IPS-NIHi11 (cell line): ENCODE data around the gene RAC3.

Experiments
- DNase-seq: peaks from one replicate; pipeline ENCODE4 v3.0.0; 2012; ENCODE audit warnings: mixed read lengths, low spot score

Gene RAC3

DNA sequence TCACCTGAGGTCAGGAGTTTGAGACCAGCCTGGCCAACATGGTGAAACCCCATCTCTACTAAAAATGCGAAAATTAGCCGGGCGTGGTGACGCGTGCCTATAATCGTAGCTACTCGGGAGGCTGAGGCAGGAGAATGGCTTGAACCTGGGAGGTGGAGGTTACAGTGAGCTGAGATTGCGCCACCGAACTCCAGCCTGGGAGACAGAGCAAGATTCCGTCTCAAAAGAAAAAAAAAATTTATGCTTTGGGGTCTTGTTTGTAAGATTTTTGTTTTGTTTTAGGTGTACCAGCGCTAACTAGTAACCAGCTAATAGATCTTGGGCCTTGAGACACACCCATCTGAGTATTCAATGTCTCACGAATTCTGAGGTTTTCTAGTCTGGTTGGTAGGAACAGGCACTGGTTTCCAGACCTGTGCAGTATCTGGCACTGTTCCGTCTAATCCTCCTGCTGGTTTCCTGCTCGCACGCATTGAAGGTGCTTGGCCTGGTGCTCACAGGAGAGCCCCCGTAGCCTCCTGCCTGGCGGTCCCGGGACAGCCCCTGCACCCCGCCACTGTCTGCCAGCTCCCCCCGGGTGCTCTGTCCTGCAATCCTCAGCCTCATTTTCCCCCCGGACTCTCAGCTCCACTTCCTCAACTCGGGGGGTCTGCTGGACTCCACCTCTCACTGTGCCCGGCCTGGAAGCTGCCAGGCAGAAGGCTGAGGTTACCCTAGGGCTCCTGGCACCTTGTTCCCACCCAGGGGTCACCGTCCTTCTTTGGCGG is 44.7 kb downstream of the RAC3 start:
- no peak for DNase-seq

GRCh38 chr17:82076785-82077591 is 45.5 kb downstream of the RAC3 start:
- no peak for DNase-seq

GRCh38 chr17:82077617-82078358 is 46.3 kb downstream of the RAC3 start:
- no peak for DNase-seq

DNA sequence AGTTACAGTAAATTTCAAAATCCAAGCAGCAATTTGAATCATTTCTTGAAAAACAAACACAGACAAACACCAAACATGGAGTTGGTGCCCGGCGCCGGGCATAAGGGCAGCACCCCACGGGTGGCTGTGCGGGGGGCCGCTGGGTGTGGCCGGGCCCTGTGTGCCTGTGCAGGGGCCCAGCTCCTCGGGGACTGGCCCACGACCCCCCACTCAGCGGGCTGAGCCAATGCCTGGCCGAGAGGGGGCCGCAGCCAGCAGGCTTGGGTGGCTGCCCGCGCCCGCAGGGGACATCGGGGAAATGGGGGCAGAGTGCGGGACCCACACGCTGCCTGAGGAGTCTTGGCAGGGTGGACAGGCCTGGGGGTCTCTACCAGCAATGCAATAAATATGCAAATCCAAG is 47.0 kb downstream of the RAC3 start:
- no peak for DNase-seq

DNA sequence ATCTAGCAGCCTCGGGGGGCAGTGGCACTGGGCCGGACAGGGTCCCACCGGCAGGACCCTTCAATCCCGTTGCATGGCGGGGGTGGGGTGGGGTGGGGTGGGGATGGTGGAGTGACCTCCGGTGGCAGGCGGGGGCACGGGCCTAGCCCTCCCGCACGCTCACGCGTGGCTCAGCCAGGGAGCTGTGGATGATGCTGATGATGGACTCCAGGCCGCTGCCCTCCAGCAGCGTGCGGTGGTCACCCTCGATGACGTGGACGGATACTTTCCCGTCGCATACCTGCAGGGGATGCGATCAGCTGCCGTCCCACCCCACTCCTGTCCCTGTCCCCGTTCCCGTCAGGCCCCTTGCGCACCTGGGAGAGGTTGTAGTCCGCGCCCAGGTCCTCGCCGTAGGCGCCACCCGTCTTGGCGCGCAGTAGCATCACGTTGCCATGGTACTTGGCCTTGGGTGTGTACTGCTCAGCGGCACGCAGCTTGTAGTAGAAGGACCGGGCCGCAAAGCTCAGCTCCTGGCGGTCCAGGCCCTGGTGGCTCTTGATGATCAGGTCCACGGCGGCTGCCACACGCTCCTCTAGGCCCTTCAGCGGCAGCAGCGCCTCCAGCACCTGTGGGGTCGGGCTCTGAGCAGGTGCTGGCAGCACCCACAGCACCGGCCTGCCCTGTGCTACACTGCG is 47.7 kb downstream of the RAC3 start:
- DNase-seq = no peak

- no peak for DNase-seq
These were observed 48.7 kb downstream of the RAC3 start for GRCh38 chr17:82080048-82080788.

- no peak for DNase-seq
These were observed 49.4 kb downstream of the RAC3 start for GRCh38 chr17:82080789-82081464.

DNA sequence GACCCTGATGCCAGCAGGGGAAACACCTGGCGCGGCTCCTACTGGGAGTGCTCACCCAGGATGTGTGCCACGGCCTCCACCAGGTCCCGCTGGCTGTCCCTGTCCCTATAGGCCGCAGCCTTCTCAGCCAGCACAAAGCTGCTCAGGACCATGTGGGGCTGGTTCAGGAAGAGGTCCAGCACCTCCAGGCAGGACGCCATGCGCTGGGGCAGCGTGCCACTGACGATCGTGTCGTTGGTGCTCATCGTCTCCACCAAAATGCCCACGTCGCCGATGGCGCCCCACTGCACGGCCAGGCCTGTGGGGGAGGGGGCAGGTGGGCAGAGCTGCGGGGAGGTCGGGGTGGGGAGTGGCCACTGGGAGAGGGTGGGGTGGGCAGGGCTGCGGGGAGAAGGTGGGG is 50.1 kb downstream of the RAC3 start:
- DNase-seq = no peak

DNA sequence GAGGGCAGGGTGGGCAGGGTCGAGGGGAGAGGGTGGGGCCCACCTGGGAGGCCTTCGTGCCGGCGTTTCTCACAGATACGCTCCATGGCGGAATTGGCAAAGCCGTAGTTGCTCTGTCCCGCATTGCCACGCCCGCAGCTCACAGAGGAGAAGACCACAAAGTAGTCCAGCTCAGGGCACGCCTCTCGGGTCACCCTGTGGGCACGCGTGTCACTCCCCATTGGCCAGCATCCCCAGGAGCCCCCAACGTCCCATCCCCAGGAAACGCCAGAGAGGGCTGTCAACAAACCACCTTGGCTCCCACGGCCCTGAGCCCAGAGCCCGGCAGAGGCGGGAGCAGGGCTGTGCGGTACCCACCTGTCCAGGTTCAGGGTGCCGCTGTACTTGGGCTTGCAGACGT is 50.5 kb downstream of the RAC3 start:
- DNase-seq = no peak

- no peak for DNase-seq
These were observed 51.0 kb downstream of the RAC3 start for GRCh38 chr17:82082456-82082855.

- no peak for DNase-seq
These were observed 51.5 kb downstream of the RAC3 start for GRCh38 chr17:82083009-82083408.
